SK-N-MC (cell line): ENCODE results near the gene TTBK2.

ENCODE experiments used
- EZH2 ChIP-seq: fragments of 200-600 bp; sonication (generic); IDR thresholded peaks from one replicate; pipeline ENCODE4 v1.6.1; 2017; ENCODE audit warnings: antibody characterized with exemption
- FOXP2 ChIP-seq: optimal IDR thresholded peaks from 2 replicates; pipeline ENCODE3; 2011; ENCODE audit warnings: mild to moderate bottlenecking, moderate library complexity; ENCODE audit not compliant: insufficient read depth; ENCODE audit errors: extremely low read length, control extremely low read depth
- POLR2AphosphoS5 ChIP-seq: IDR thresholded peaks from 2 replicates; pipeline ENCODE4 v1.6.1; 2012; ENCODE audit warnings: mild to moderate bottlenecking, low read depth, low read length, borderline replicate concordance

DNA sequence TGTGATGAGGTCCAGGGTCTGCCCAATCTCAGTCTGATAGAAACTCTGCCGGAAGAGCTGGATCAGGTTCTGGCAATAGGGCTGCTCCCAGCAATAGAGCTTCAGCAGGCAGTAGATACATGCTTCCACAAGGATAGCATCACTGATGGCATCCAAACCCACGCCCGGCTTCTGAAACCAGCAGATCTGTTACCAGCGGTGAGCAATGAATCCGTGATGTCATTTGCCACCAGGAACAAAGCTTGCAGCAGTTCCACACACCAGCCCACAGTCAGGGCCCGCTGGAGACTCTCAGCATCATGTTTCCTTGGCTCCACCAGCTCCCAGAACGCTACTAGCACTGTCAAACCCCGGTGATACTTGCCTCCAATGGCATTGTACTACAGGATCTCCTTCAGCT lies 19.3 kb upstream of the TTBK2 start:
- TF ChIP-seq FOXP2, result no peak
- no peak for TF ChIP-seq EZH2
- TF ChIP-seq POLR2AphosphoS5, result no peak
